ENCODE data around the gene CXCL8. TPM values are rescaled to one million over a fixed set of nuclear protein-coding genes. Genes with fewer than 3 reads are reported as not detected.

The CXCL8 gene
- total and polyA plus RNA-seq, 9 donors: 0.48 to 48.3 (median 2.6) TPM

DNA sequence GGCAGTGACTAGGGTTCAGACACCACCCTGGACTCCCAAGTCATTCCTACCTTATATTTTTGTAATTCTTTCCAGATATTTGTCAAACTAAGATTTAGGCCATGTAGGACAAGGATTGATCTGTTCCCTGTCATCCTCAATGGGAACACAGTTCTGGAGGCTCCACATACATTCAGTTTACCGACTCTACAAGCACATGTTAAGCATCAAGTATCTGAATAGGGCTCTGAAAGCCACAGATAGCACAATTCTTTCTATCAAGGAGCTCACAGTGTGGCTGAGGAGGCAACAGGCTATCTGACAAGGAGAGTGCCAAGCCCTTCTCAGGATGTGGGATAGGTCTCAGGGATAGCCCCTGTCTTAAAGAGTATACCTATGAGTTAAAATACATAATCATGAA, 37.0 kb upstream of the CXCL8 start:
- 92 to 97% (median 93%) methylated on average over 1 of the region's 1 CpG for WGBS, 3 donors
- no peaks in the 10 kb centered on the region for H3K4me1 ChIP-seq (ENCODE audit: insufficient read depth)
- intact Hi-C loops (cut with DNase I): no loop called here

DNA sequence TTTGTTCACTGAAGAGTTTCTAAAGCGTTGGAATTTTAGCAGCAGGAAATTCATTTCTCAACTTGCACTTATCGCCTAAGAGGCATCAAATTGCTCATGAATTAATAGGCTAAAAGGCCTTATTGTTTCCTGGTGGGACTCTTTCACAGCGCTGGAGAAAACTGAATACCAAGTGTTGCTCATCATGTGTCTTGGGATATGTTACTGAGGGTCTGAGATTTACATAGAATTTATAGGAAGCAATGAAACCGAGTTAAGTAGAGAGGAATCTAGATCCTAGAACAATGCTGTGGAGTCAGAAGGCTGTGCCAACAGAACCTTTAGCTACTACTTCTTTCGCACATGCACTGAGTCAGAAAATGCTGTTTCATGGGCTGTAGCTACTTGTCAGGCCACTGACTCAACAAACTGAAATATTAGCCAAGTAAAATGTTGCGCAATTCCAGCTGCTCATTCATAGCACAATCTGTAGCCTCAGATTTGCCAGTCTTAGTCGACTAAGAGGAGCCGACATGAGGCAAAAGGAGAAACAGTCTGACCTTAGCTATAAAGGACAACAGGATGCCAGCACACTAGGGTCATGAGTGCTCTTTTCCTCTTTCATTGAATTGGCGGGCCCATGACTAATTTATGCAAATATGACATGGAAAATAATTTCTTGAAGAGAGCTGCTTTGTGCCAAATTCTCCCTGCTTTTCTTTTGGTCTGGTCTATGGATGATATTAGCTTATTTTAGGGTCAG, 35.9 kb upstream of the CXCL8 start:
- peak overlapping the region in 1 of 2 donors; percentile 43 for H3K27ac ChIP-seq
- intact Hi-C loops (cut with DNase I): no loop called here

More for the DNA sequence above, 37.0 kb upstream of the CXCL8 start:
- no peaks in the 10 kb centered on the region for H3K9me3 ChIP-seq
- no peak overlapping the region for H3K27ac ChIP-seq
- H3K4me3 ChIP-seq: no peak overlapping the region
- no peak for DNase-seq
- TF ChIP-seq EP300 (IDR thresholded peaks at IDR 0.05): no peak
- TF ChIP-seq, protein P1, sequence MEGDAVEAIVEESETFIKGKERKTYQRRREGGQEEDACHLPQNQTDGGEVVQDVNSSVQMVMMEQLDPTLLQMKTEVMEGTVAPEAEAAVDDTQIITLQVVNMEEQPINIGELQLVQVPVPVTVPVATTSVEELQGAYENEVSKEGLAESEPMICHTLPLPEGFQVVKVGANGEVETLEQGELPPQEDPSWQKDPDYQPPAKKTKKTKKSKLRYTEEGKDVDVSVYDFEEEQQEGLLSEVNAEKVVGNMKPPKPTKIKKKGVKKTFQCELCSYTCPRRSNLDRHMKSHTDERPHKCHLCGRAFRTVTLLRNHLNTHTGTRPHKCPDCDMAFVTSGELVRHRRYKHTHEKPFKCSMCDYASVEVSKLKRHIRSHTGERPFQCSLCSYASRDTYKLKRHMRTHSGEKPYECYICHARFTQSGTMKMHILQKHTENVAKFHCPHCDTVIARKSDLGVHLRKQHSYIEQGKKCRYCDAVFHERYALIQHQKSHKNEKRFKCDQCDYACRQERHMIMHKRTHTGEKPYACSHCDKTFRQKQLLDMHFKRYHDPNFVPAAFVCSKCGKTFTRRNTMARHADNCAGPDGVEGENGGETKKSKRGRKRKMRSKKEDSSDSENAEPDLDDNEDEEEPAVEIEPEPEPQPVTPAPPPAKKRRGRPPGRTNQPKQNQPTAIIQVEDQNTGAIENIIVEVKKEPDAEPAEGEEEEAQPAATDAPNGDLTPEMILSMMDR (IDR thresholded peaks at IDR 0.05): no peak
- TF ChIP-seq POLR2A (IDR thresholded peaks at IDR 0.05): no peak
- H3K36me3 ChIP-seq: no peaks in the 10 kb centered on the region
- no peaks in the 10 kb centered on the region for H3K27me3 ChIP-seq

DNA sequence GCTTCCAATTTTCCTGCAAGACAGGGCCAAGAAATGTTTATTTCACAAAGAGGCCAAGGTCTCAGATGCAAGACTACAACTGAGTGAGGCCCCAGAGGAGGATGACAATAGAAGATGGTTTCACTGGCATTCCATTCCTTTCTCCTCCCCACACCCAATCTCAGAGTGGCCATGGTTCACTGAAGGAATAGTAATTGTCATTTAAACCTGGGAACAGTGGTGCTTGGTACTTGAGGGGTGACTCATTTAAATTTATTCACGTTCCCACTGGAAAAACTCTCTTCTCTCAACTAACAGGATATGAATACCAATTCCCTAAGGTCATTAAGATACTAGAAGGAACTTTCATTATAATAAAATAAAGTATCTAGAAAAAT, 35.3 kb upstream of the CXCL8 start:
- no peaks in the 10 kb centered on the region for H3K27me3 ChIP-seq
- intact Hi-C loops (cut with DNase I): no loop called here
- no peak for TF ChIP-seq EP300 (IDR thresholded peaks at IDR 0.05)
- TF ChIP-seq, protein P1 (IDR thresholded peaks at IDR 0.05): no peak
- no peak for TF ChIP-seq POLR2A (IDR thresholded peaks at IDR 0.05)

More for the DNA sequence above, 35.9 kb upstream of the CXCL8 start:
- no peaks in the 10 kb centered on the region for H3K36me3 ChIP-seq
- H3K9me3 ChIP-seq: no peaks in the 10 kb centered on the region
- WGBS, 3 donors: 25 to 30% (median 30%) methylated on average over 9 of the region's 9 CpGs
- peak; percentile 34 to 80 (median 48) for DNase-seq
- H3K4me3 ChIP-seq: no peak overlapping the region
- no peaks in the 10 kb centered on the region for H3K27me3 ChIP-seq
- TF ChIP-seq, protein P1 (IDR thresholded peaks at IDR 0.05): no peak
- no peak for TF ChIP-seq POLR2A (IDR thresholded peaks at IDR 0.05)
- no peak for TF ChIP-seq EP300 (IDR thresholded peaks at IDR 0.05)
- H3K4me1 ChIP-seq (ENCODE audit: insufficient read depth): no peaks in the 10 kb centered on the region

GRCh38 chr4:73705721-73706120, 34.6 kb upstream of the CXCL8 start:
- no peak for DNase-seq
- intact Hi-C loops (cut with DNase I): no loop called here
- TF ChIP-seq, protein P1 (IDR thresholded peaks at IDR 0.05): no peak
- TF ChIP-seq EP300 (IDR thresholded peaks at IDR 0.05) (no peak), POLR2A (IDR thresholded peaks at IDR 0.05) (no peak)
- Histone ChIP-seq H3K4me3 (no peak overlapping the region), H3K36me3 (no peaks in the 10 kb centered on the region), H3K9me3 (no peaks in the 10 kb centered on the region), H3K27me3 (no peaks in the 10 kb centered on the region), H3K27ac (no peak overlapping the region), H3K4me1 (ENCODE audit: insufficient read depth) (no peaks in the 10 kb centered on the region)
- 86 to 97% (median 91%) methylated on average over 1 of the region's 1 CpG for WGBS, 3 donors

More for the DNA sequence above, 35.3 kb upstream of the CXCL8 start:
- no peaks in the 10 kb centered on the region for H3K9me3 ChIP-seq
- no peak for DNase-seq
- H3K4me3 ChIP-seq: no peak overlapping the region
- no peaks in the 10 kb centered on the region for H3K36me3 ChIP-seq
- no peaks in the 10 kb centered on the region for H3K4me1 ChIP-seq (ENCODE audit: insufficient read depth)
- 28 to 50% (median 33%) methylated on average over 1 of the region's 1 CpG for WGBS, 3 donors
- H3K27ac ChIP-seq: peak overlapping the region in 1 of 2 donors; percentile 43
